ENCODE measurements around the gene DUSP28.

The DUSP28 gene

GRCh38 chr2:240560084-240560479, at the start of gene DUSP28:
Gene DUSP28 (plus strand): TSS chr2:240560357. CDS start chr2:240560685, 328 bp downstream.
- DNase-seq: peak; percentile 93

- DNase-seq: peak; percentile 6
Measured at GRCh38 chr2:240510513-240511210, 49.5 kb upstream of the DUSP28 start.

- DNase-seq: peak; percentile 18
Measured at GRCh38 chr2:240511351-240512108, 48.6 kb upstream of the DUSP28 start.

- peak; percentile 10 for DNase-seq
Measured at GRCh38 chr2:240512109-240512485, 48.1 kb upstream of the DUSP28 start.

DNA sequence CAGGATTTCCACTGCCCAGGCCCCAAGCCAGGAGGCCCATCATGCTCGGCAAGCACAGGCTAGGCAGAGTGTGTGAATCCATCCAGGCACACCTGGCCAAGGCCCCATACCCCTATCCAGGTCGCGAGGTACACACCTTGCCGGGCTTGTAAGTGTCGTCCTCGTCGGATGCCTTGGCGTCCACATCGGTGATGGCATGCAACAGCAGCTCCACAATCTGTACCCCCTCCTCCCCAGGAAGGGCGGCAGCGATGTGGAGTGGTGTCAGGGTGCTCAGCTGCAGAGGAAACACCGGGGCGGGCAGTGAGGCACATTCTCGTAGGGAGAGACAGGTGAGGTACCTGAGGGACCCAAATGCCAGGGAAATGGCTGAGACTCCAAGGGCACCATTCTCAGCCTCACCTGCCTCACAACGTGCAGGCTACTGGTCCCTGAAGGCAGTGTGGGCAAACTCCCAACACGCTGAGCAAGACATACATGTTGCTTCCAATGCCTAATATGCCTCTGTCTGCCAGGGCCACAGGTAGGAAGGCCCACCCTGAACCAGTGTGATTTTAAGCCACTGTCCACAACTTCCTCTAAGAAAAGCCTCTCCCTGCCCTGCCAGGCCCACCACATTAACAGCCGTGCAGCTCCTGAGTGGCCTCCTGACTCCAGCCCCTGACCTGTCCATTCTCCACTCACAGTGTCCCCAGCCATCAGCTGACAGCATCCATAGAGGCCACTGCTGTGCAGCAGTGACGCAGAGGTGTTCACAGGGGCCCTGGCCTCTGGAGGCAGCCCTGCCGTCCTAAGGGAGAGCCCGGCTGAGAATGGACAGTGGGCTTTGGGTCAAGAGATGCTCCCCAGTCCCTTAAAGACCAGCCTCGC, 47.3 kb upstream of the DUSP28 start:
- peak; percentile 11 for DNase-seq

GRCh38 chr2:240513549-240514287, 46.4 kb upstream of the DUSP28 start:
- DNase-seq: peak; percentile 92

DNA sequence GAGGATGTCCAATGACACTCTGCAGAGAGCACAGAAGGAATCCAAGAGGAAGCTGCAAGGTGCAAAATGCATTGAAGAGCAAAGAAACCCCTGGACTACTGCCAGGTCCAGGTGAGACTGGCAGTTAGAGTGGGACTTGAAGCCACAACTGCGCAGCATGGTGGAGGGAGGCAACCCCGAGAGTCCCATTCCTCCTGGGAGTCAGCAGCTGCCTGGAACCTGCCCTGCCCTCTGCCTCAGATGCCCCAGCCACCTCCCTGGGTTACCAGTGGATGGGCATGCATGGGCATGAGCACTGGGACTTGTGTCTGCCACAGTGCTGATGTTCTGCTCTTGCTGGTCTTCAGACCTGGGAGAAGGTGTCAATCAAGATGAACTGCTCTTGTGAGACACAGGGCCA, 45.5 kb upstream of the DUSP28 start:
- DNase-seq: peak; percentile 22

DNA sequence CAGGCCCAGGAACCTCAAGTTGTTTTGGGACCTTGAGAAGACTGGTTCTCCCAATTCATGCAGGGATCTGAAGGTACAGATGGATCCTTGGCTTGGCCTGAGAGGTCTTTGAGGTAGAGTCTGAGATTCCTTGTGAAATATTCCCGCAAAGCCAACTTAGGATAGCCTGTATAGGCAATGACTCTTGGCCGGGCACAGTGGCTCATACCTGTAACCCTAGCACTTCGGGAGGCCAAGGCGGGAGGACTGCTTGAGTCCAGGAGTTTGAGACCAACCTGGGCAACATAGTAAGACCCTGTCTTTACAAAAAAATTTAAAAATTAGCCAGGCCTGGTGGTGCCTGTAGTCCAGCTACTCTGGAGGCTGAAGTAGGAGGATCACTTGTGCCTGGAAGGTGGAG, 42.8 kb upstream of the DUSP28 start:
- DNase-seq: no peak

GRCh38 chr2:240518981-240519380, 41.2 kb upstream of the DUSP28 start:
- no peak for DNase-seq

- DNase-seq: peak; percentile 12
Measured at GRCh38 chr2:240519396-240520129, 40.6 kb upstream of the DUSP28 start.

- DNase-seq: peak; percentile 22
Measured at GRCh38 chr2:240520130-240520973, 39.8 kb upstream of the DUSP28 start.

GRCh38 chr2:240520974-240521350, 39.2 kb upstream of the DUSP28 start:
- DNase-seq: peak; percentile 20

GRCh38 chr2:240521885-240522284, 38.3 kb upstream of the DUSP28 start:
- peak; percentile 21 for DNase-seq

GRCh38 chr2:240522406-240522805, 37.8 kb upstream of the DUSP28 start:
- peak; percentile 14 for DNase-seq

- DNase-seq: peak; percentile 13
Measured at GRCh38 chr2:240523451-240524281, 36.5 kb upstream of the DUSP28 start.

GRCh38 chr2:240524963-240525718, 35.0 kb upstream of the DUSP28 start:
- peak; percentile 8 for DNase-seq

GRCh38 chr2:240525802-240526201, 34.4 kb upstream of the DUSP28 start:
- DNase-seq: peak; percentile 8

DNA sequence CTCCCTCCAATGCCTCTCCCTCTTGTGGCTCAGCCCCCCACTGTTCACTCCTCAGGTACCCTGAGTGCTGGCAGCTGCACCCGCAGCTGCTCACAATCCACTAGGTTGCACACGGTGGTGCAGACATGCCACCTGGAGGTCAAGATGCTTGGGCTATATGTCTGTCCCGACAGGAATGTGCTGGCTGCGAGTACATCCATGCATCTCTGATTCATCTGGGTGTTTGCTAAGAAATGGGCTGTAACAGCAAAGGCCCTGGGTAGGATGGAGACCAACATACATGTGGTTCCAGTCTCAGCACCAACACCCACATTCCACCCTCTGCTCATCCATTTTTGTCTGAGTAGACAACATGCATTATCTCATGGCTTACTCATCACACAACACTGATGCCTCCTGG, 33.6 kb upstream of the DUSP28 start:
- DNase-seq: no peak

GRCh38 chr2:240527153-240527750, 32.9 kb upstream of the DUSP28 start:
- no peak for DNase-seq

Measured in stimulated activated CD8-positive, alpha-beta memory T cell treated with anti-CD3 and anti-CD28 coated beads, Interleukin-4, amount 100 ng/mL, for 48 hours (primary cell).